ENCODE measurements around the gene CEL. TPM values are rescaled to one million over a fixed set of nuclear protein-coding genes. Genes with fewer than 3 reads are reported as not detected.

Gene CEL
- total RNA-seq, 1 experiment from 2014 or later, result 3.6 TPM

GRCh38 chr9:133094842-133095393 is 33.1 kb downstream of the CEL start:
- no peak overlapping the region for H2BK5ac ChIP-seq (ENCODE audit: insufficient read length, low read length)
- Mint-ChIP-seq H3K9me3 (peaks cover 22% of the 10 kb centered on the region in 2 experiments), H3K27me3 (ENCODE audit: low read depth) (peaks cover 10% of the 10 kb centered on the region), H3K4me3 (no peak overlapping the region), H3K36me3 (ENCODE audit: insufficient read depth in 1 of 3, low read depth in 3 of 3) (peaks cover 33 to 40% (median 36%) of the 10 kb centered on the region in 3 experiments), H3K27ac (no peak overlapping the region), H3K4me1 (0 out of 4 replicates have a peak, but pooled peaks cover 0 to 2% of the 10 kb centered on the region in 2 experiments)
- DNase-seq, result no peak
- H3K23me2 ChIP-seq (ENCODE audit: insufficient read length, low read depth, low read length, poor library complexity, severe bottlenecking), result no peaks in the 10 kb centered on the region
- H2BK120ac ChIP-seq (ENCODE audit: low read depth, low read length, poor library complexity, severe bottlenecking), result no peak overlapping the region
- no peak overlapping the region for H3K27ac ChIP-seq (ENCODE audit: insufficient read length, low read depth, low read length)
- H3K56ac ChIP-seq (ENCODE audit: insufficient read length, low read depth, low read length), result no peak overlapping the region
- no peak overlapping the region for H2AK5ac ChIP-seq (ENCODE audit: insufficient read length, low read length)
- no peaks in the 10 kb centered on the region for H3K4me1 ChIP-seq (ENCODE audit: insufficient read depth, low read length)
- no peak overlapping the region for H2BK20ac ChIP-seq (ENCODE audit: low read depth, low read length, poor library complexity, severe bottlenecking)
- H4K8ac ChIP-seq (replicated peaks; ENCODE audit: insufficient read length, low read depth, low read length), result no peak overlapping the region
- H3K18ac ChIP-seq (ENCODE audit: insufficient read length, low read depth, low read length), result no peak overlapping the region
- no peak overlapping the region for H3K4ac ChIP-seq (ENCODE audit: low read depth, low read length)
- H4K91ac ChIP-seq (ENCODE audit: insufficient read length, low read depth, low read length), result no peak overlapping the region
- no CpG with 5 or more reads among the region's 3 CpGs for WGBS (ENCODE audit: extremely low coverage, insufficient read length, low lambda C conversion rate)
- no peak overlapping the region for H3K14ac ChIP-seq (ENCODE audit: insufficient read depth, low read length)
- H3K23ac ChIP-seq (ENCODE audit: insufficient read length, low read depth, low read length), result no peak overlapping the region
- H4K20me1 ChIP-seq (ENCODE audit: control insufficient read depth, insufficient read depth, insufficient read length), result no peaks in the 10 kb centered on the region
- H3K9me3 ChIP-seq (ENCODE audit: control insufficient read depth, low read depth, low read length), result no peaks in the 10 kb centered on the region
- no peak overlapping the region for H3K4me2 ChIP-seq (ENCODE audit: insufficient read depth, insufficient read length, low read length)
- H3K79me2 ChIP-seq (ENCODE audit: insufficient read depth, low read length), result no peaks in the 10 kb centered on the region; the same call in 1 of the 2 replicates
- no peak overlapping the region for H2BK15ac ChIP-seq (ENCODE audit: low read depth, low read length)
- H2AFZ ChIP-seq (ENCODE audit: low read length), result no peak overlapping the region
- H3K79me1 ChIP-seq (ENCODE audit: insufficient read depth, low read depth, low read length, poor library complexity, severe bottlenecking), result no peaks in the 10 kb centered on the region
- H3T11ph ChIP-seq (ENCODE audit: low read length), result no peak overlapping the region
- no peak overlapping the region for H2BK12ac ChIP-seq (ENCODE audit: insufficient read length, low read depth, low read length)
- TF ChIP-seq CTCF (conservative IDR thresholded peaks at IDR 0.05), result peak; percentile 23; the same call in 2 of the 3 replicates
- H3K9ac ChIP-seq (ENCODE audit: extremely low read depth, insufficient read length, low read length), result no peak overlapping the region
- no peak overlapping the region for H4K5ac ChIP-seq (ENCODE audit: insufficient read length, low read depth, low read length)
- no peaks in the 10 kb centered on the region for H3K27me3 ChIP-seq (ENCODE audit: insufficient read depth, low read length)
